Heart left ventricle (tissue), 13 donors: Measurements from ENCODE around the gene CLK1.

Source experiments
- CTCF ChIP-seq, 12 donors: fragments of 200-600 bp; sonication (generic) in 4 of 12; IDR thresholded peaks; one replicate each; pipeline versions ENCODE4 v1.5.0 to v1.8.0; 2018 to 2022; ENCODE audit warnings: antibody characterized with exemption in 12 of 12, mild to moderate bottlenecking in 5 of 12
- POLR2A ChIP-seq, 2 donors: fragments of 450-650 bp; IDR thresholded peaks; one replicate each; pipeline ENCODE4 v1.6.1; 2017; ENCODE audit warnings: antibody characterized with exemption in 2 of 2, mild to moderate bottlenecking in 2 of 2, moderate library complexity in 2 of 2
- donor health status: ischemic (EF 13 %, LVEDD 7.1; RV severe dilation, severe dysfunction).
- donor health status: DM: no; HTN: yes; CAD: no.
- donor health status: DM: no; HTN: no; CAD: no.
- donor health status: ischemic (EF 25% LVEDD 6.9; RV normal size, moderate dysfunction).
- donor health status: ischemic (EF 25% LVEDD 5.7; RV mildly dilated, moderate dysfunction).
- donor health status: ischemic (EF 35%, LVEDD 5.7; RV mildly dilated, moderate dysfunction).
- donor health status: nonischemic (EF 11% LVEDD 7.7; RV severe dilation, severe dysfunction).
- donor health status: DM: yes; HTN: yes; CAD: no.
- donor health status: PGD.
- donor health status: ischemic (EF 29% LVEDD 5.4; RV normal size, mild dysfunction).
- donor health status: nonischemic (EF 23%, LVEDD 6.1; RV moderate dilation, normal function).

DNA sequence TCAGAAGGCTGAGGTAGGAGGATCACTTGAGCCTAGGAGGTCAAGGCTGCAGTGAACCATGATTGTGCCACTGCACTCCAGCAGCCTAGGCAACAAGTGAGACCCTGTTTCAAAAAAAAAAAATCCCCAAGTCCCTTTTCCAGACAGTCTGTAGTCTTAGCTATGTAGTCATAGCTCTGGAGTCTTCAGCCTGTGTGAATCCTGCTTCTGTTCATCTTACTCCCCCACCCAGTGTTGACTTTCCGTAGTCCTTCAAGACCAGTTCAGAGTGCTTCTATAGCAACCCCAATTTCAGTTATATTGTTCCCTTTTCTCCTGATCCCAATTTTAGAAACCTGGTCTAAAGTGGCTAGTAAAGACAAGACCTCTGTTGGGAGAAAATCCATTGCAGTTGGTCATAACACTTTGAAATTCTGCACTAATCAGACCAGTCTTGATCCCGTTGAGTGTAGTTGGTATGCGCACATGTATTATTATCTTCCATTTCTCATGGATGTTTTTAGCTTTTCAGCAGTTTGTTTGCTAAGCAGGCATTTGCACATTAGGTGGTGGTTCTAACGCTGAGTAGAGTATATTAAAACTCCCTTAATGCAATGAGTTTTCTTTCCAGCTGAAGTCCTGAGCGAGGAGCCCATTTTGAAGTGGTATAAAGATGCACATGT is 43.8 kb downstream of the CLK1 start:
- no peak for TF ChIP-seq CTCF (IDR thresholded peaks at IDR 0.05)
- TF ChIP-seq POLR2A (IDR thresholded peaks at IDR 0.05) = no peak
